IPS-15b (cell line): ENCODE results near the gene FXYD5.

Source experiments
- H3K27me3 ChIP-seq: one replicate; pipeline ENCODE4 v1.6.1; 2013; ENCODE audit warnings: low read length; ENCODE audit not compliant: control insufficient read depth, insufficient read depth
- H3K36me3 ChIP-seq: one replicate; pipeline ENCODE4 v1.6.1; 2013; ENCODE audit warnings: low read length; ENCODE audit not compliant: control insufficient read depth, insufficient read depth
- H3K4me1 ChIP-seq: one replicate; pipeline ENCODE4 v1.6.1; 2013; ENCODE audit warnings: mild to moderate bottlenecking, low read length; ENCODE audit not compliant: control insufficient read depth, insufficient read depth
- H3K4me3 ChIP-seq: one replicate; pipeline ENCODE4 v1.5.1; 2013; ENCODE audit warnings: low read depth, low read length
- H3K9ac ChIP-seq: one replicate; pipeline ENCODE4 v1.6.1; 2013; ENCODE audit warnings: low read depth, mild to moderate bottlenecking, low read length
- H3K9me3 ChIP-seq: one replicate; pipeline ENCODE4 v1.6.1; 2013; ENCODE audit warnings: mild to moderate bottlenecking, low read length; ENCODE audit not compliant: control insufficient read depth, insufficient read depth

Gene FXYD5

DNA sequence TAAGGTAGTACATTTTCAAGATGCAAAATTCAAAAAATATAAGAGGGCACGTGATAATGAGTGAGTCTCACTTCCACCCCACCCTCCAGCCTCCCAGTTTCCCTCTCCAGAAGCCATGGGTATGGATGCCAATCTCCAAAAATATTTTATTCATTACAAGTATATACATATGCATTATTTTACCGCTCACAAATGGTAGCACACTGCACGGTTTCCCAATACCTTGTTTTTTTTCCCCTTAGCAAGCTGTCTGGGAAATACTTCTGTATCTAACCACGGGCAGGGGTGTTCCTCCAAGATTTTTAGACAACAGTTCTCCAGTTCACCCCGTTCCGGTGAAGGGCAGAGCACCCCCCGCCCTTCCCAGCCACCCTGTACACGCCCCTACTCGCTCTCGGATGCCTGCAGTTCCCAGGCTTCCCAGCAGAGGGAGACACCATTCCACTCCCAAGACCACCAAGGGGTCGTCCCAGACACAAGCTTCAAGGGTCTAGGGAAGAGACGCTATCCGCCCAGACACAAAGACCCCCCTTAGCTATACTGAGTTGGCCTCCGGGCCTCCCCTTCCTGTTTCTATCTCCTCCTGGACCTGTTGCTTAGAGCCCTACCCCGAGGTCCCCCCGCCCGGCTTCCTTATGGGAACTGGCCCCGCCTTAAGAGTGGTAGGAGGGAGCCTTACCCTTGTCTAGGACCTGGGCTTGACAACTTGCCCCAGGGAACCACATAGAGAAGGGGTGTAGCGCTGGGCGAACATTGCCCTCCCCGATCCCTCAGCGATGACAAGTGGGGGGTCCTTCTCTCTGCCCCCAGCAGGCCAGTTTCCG, 40.0 kb upstream of the FXYD5 start:
- peak overlapping the region; percentile 52 for H3K4me3 ChIP-seq
- peaks cover 2% of the 10 kb centered on the region for H3K27me3 ChIP-seq
- H3K36me3 ChIP-seq: no peaks in the 10 kb centered on the region
- no peak overlapping the region for H3K9ac ChIP-seq
- H3K9me3 ChIP-seq: no peaks in the 10 kb centered on the region
- peaks cover 13% of the 10 kb centered on the region for H3K4me1 ChIP-seq

- Histone ChIP-seq H3K9ac (no peak within 1 kb of the TSS), H3K36me3 (no peaks in the 10 kb centered on the region), H3K27me3 (peaks cover 2% of the 10 kb centered on the region), H3K4me3 (peak within 1 kb of the TSS; percentile 52), H3K9me3 (no peaks in the 10 kb centered on the region), H3K4me1 (peaks cover 14% of the 10 kb centered on the region)
Measured at GRCh38 chr19:35115177-35115951, 39.2 kb upstream of the FXYD5 start, which contains the start of gene FXYD3. FXYD3 (plus strand) TSS chr19:35115823; CDS start chr19:35119377, 3,554 bp downstream.

- no peaks in the 10 kb centered on the region for H3K36me3 ChIP-seq
- H3K9ac ChIP-seq: no peak overlapping the region
- no peaks in the 10 kb centered on the region for H3K9me3 ChIP-seq
- no peak overlapping the region for H3K4me3 ChIP-seq
- peaks cover 12% of the 10 kb centered on the region for H3K4me1 ChIP-seq
- H3K27me3 ChIP-seq: peaks cover 2% of the 10 kb centered on the region
Measured at GRCh38 chr19:35116072-35116801, 38.3 kb upstream of the FXYD5 start.

GRCh38 chr19:35117116-35117515, 37.4 kb upstream of the FXYD5 start:
- Histone ChIP-seq H3K36me3 (no peaks in the 10 kb centered on the region), H3K4me3 (no peak overlapping the region), H3K4me1 (peaks cover 12% of the 10 kb centered on the region), H3K9ac (no peak overlapping the region), H3K27me3 (peaks cover 2% of the 10 kb centered on the region), H3K9me3 (no peaks in the 10 kb centered on the region)

DNA sequence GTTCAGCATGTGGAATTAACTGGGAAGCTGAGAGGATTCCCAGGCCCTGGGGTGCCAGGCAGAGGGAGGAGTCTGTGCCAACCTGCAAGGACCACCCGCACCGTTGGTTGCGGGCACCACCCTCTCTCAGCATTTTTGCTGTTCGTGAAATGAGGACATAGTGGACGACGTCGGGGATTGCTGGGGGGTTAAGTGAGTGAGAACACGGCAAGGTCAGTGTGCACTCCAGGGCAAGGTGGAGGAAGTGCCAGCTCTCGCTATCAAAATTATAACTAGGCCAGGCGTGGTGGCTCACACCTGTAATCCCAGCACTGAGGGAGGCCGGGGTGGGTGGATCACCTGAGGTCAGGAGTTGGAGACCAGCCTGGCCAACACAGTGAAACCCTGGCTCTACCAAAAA, 36.7 kb upstream of the FXYD5 start:
- peaks cover 2% of the 10 kb centered on the region for H3K27me3 ChIP-seq

GRCh38 chr19:35118268-35119020, 36.1 kb upstream of the FXYD5 start:
- peaks cover 2% of the 10 kb centered on the region for H3K27me3 ChIP-seq
- peaks cover 18% of the 10 kb centered on the region for H3K4me1 ChIP-seq
- no peak overlapping the region for H3K9ac ChIP-seq
- H3K4me3 ChIP-seq: no peak overlapping the region
- H3K36me3 ChIP-seq: no peaks in the 10 kb centered on the region
- H3K9me3 ChIP-seq: no peaks in the 10 kb centered on the region

More for the DNA sequence above, 36.7 kb upstream of the FXYD5 start:
- Histone ChIP-seq H3K9me3 (no peaks in the 10 kb centered on the region), H3K4me1 (peaks cover 12% of the 10 kb centered on the region), H3K36me3 (no peaks in the 10 kb centered on the region), H3K9ac (no peak overlapping the region), H3K4me3 (no peak overlapping the region)

- Histone ChIP-seq H3K4me3 (no peak overlapping the region), H3K27me3 (peaks cover 2% of the 10 kb centered on the region), H3K9ac (no peak overlapping the region), H3K36me3 (no peaks in the 10 kb centered on the region), H3K9me3 (no peaks in the 10 kb centered on the region), H3K4me1 (peaks cover 17% of the 10 kb centered on the region)
Measured at GRCh38 chr19:35119091-35119490, 35.4 kb upstream of the FXYD5 start.

GRCh38 chr19:35119578-35120155, 34.9 kb upstream of the FXYD5 start:
- no peaks in the 10 kb centered on the region for H3K9me3 ChIP-seq
- H3K4me3 ChIP-seq: no peak overlapping the region
- no peak overlapping the region for H3K9ac ChIP-seq
- H3K36me3 ChIP-seq: no peaks in the 10 kb centered on the region
- peaks cover 2% of the 10 kb centered on the region for H3K27me3 ChIP-seq
- H3K4me1 ChIP-seq: peaks cover 13% of the 10 kb centered on the region

GRCh38 chr19:35120492-35120891, 34.0 kb upstream of the FXYD5 start:
- H3K36me3 ChIP-seq: no peaks in the 10 kb centered on the region
- peaks cover 2% of the 10 kb centered on the region for H3K27me3 ChIP-seq
- H3K4me3 ChIP-seq: no peak overlapping the region
- H3K9ac ChIP-seq: no peak overlapping the region
- H3K4me1 ChIP-seq: peaks cover 11% of the 10 kb centered on the region
- H3K9me3 ChIP-seq: no peaks in the 10 kb centered on the region

- peaks cover 11% of the 10 kb centered on the region for H3K4me1 ChIP-seq
- peaks cover under 1% of the 10 kb centered on the region for H3K27me3 ChIP-seq
- no peak overlapping the region for H3K4me3 ChIP-seq
- H3K9ac ChIP-seq: no peak overlapping the region
- H3K9me3 ChIP-seq: no peaks in the 10 kb centered on the region
- H3K36me3 ChIP-seq: no peaks in the 10 kb centered on the region
Measured at GRCh38 chr19:35120898-35121297, 33.6 kb upstream of the FXYD5 start.
